GM19452 (cell line): Measurements from ENCODE around the gene SCAANT1.

Source experiments
- ATAC-seq: cut with Tn5 transposase; IDR thresholded peaks from one replicate; pipeline ENCODE4 v1.9.1; 2021; ENCODE audit not compliant: unreplicated experiment

Gene SCAANT1

GRCh38 chr3:63911873-63912767 lies at the start of gene SCAANT1:
Gene SCAANT1 (minus strand): TSS chr3:63912383.
- ATAC-seq = peak; percentile 76

GRCh38 chr3:63961891-63962290 lies 49.7 kb upstream of the SCAANT1 start:
- peak; percentile 73 for ATAC-seq

GRCh38 chr3:63960048-63960711 lies 48.0 kb upstream of the SCAANT1 start:
- no peak for ATAC-seq

GRCh38 chr3:63959146-63959545 lies 47.0 kb upstream of the SCAANT1 start:
- ATAC-seq = no peak

- ATAC-seq = no peak
Measured at GRCh38 chr3:63955830-63956545, 43.8 kb upstream of the SCAANT1 start.

- ATAC-seq = no peak
Measured at GRCh38 chr3:63955036-63955650, 43.0 kb upstream of the SCAANT1 start.

GRCh38 chr3:63954182-63954581 lies 42.0 kb upstream of the SCAANT1 start:
- no peak for ATAC-seq

GRCh38 chr3:63952248-63952594 lies 40.0 kb upstream of the SCAANT1 start:
- ATAC-seq = no peak

GRCh38 chr3:63951492-63952247 lies 39.5 kb upstream of the SCAANT1 start:
- peak; percentile 58 for ATAC-seq

- ATAC-seq = no peak
Measured at GRCh38 chr3:63950698-63951097, 38.5 kb upstream of the SCAANT1 start.

GRCh38 chr3:63949005-63949404 lies 36.8 kb upstream of the SCAANT1 start:
- ATAC-seq = no peak

GRCh38 chr3:63947594-63947993 lies 35.4 kb upstream of the SCAANT1 start:
- ATAC-seq = no peak

GRCh38 chr3:63946753-63947152 lies 34.6 kb upstream of the SCAANT1 start:
- no peak for ATAC-seq

GRCh38 chr3:63945558-63946096 lies 33.4 kb upstream of the SCAANT1 start:
- no peak for ATAC-seq

GRCh38 chr3:63943678-63944077 lies 31.5 kb upstream of the SCAANT1 start:
- no peak for ATAC-seq

GRCh38 chr3:63942528-63942927 lies 30.3 kb upstream of the SCAANT1 start:
- ATAC-seq = no peak

- ATAC-seq = no peak
Measured at GRCh38 chr3:63940389-63940757, 28.2 kb upstream of the SCAANT1 start.

GRCh38 chr3:63937661-63938651 lies 25.8 kb upstream of the SCAANT1 start:
- peak; percentile 61 for ATAC-seq

- no peak for ATAC-seq
Measured at GRCh38 chr3:63936925-63937324, 24.7 kb upstream of the SCAANT1 start.
